Activated T-cell treated with anti-CD3 and anti-CD28 coated beads for 48 hours (primary cell): ENCODE measurements around the gene FANK1.
"Not testable (repeated sequence)": the region's sequence is repeated elsewhere in the genome, so short reads cannot be mapped to it uniquely, and the experiment has no call there.

Experiments
- DNase-seq: peaks from one replicate; pipeline ENCODE4 v3.0.0-alpha.2; 2020; ENCODE audit warnings: low read depth

The FANK1 gene

DNA sequence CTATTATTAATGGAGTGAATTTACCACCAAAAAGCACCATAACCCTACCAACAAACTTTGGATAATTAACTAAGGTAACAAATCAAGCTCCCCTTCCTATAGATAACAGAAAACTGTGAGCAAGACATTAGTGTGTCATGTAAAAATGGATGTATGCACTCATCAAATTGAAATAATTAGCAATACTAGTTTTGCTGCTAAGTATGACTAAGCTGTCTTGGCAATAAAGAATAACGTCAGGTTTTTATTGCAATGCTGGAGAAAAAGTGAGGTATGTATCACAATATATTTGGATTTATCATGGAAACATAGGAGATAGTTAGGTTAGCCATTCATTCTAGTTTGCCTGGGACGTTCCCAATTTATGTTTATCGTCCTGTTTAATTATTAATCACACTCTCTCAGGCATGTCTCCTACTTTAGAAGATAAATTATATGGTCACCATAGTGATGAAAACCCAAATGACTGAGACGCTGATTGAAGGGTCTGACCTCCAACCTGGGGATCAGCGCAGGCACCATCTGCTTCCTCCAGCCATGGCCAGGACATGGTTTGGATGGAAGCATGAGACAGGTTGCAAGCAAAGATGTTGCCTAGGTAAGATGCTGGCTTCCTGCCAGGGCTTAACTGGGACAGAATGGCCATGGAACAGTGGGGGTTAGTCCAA lies 125.6 kb downstream of the FANK1 start:
- no peak for DNase-seq

- no peak for DNase-seq
These were observed 126.5 kb downstream of the FANK1 start for GRCh38 chr10:126022841-126023240.

- no peak for DNase-seq
These were observed 131.3 kb downstream of the FANK1 start for GRCh38 chr10:126027692-126028091.

DNA sequence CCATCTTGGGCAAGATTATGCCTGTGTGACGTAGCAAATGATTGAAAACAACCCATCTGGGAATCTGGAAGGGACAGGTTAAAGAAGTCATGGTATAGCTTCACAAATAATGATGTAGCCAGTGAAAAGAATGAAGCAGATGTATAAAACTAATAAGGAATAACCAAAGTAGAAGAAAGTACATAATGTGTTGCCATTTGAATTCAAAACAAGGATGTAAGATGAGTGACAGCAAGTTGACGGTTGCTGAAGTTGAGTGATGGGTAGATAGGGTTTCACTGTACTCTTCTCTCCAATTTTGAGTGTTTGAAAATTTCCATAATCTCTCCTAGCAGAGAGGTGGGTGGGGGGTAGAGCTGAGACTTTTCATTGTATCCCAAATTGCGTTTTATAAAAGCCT lies 133.6 kb downstream of the FANK1 start:
- DNase-seq: no peak

DNA sequence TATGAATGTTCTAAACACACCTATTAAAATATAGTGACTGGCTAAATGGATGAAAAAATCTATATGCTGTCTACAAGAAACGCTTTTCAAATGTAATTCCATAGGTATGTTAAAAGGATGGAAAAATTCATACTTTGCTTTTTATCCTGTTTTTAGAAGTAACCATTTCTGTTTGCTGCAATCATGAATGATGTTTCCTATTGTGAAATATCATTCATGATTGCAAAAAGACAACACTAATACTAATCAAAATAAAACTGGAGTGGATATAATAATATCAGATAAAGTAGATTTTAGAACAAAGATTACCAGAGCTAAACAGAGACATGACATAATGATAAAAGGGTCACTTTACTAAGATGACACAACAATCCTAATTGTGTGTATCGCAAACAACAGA lies 138.2 kb downstream of the FANK1 start:
- DNase-seq: no peak

GRCh38 chr10:126036515-126036914 lies 140.2 kb downstream of the FANK1 start:
- DNase-seq: no peak

GRCh38 chr10:126037946-126038345 lies 141.6 kb downstream of the FANK1 start:
- no peak for DNase-seq

- no peak for DNase-seq
These were observed 144.8 kb downstream of the FANK1 start for GRCh38 chr10:126041117-126041516.

- DNase-seq: peak; percentile 59
These were observed 145.5 kb downstream of the FANK1 start for GRCh38 chr10:126041804-126042231.

DNA sequence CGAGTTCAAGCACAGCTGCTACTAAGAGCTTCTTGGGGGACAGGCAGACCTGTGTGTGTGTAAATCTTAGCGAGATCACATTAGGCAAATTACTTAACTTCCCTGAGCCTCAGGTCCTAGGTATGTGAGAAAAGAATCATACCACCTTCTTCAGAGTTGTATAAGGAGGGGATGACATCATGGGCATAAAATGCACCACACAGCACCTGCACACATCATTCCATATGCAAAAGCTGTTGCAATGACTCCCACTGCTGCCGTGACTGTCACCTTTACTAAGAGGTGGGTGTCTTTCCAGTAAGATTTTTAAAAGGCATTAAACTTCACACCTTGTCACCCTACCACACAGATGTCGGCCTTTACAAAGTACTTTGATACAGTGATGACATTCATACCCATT lies 146.0 kb downstream of the FANK1 start:
- no peak for DNase-seq

GRCh38 chr10:126042906-126043305 lies 146.5 kb downstream of the FANK1 start:
- DNase-seq: no peak

DNA sequence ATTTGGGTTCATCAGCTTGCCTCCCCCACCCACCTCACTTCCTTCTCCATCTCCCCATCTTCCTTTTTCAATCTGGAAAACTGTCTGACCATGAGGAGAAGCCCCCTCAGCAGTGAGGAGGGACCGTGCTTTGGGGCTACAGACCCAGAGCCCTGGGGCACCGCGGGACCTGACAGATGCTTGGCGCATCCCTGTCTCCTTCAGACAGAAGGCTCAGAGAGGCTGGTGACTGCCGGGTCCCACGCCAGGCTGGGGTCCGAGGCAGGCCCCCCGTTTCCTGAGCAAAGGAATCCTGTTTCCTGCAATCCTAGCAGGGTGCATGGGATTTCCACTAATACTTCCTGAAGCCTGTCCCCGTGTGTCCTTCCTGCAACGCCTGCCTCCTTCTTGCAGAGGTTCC lies 147.0 kb downstream of the FANK1 start:
- no peak for DNase-seq

DNA sequence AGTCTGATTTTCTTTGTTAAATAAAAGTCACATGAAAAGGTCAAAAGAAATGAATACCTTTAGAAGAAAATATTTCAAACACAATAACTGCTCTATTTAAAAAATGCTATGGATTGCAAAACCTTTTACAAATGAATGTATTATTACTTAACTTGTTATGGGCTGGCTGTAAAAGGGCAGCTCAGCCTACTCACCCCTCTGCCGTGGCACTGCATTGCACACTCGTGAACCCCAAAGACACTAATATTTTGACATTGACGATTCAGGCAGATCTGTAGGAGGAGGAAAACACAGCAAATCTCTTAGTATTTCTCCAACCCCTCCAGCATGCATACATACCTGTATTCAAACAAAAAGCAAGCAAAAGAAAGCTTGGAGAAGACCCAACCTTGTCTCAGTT lies 149.5 kb downstream of the FANK1 start:
- DNase-seq: no peak

GRCh38 chr10:126046831-126047230 lies 150.5 kb downstream of the FANK1 start:
- no peak for DNase-seq

GRCh38 chr10:126047749-126048148 lies 151.4 kb downstream of the FANK1 start:
- not testable (repeated sequence) for DNase-seq

DNA sequence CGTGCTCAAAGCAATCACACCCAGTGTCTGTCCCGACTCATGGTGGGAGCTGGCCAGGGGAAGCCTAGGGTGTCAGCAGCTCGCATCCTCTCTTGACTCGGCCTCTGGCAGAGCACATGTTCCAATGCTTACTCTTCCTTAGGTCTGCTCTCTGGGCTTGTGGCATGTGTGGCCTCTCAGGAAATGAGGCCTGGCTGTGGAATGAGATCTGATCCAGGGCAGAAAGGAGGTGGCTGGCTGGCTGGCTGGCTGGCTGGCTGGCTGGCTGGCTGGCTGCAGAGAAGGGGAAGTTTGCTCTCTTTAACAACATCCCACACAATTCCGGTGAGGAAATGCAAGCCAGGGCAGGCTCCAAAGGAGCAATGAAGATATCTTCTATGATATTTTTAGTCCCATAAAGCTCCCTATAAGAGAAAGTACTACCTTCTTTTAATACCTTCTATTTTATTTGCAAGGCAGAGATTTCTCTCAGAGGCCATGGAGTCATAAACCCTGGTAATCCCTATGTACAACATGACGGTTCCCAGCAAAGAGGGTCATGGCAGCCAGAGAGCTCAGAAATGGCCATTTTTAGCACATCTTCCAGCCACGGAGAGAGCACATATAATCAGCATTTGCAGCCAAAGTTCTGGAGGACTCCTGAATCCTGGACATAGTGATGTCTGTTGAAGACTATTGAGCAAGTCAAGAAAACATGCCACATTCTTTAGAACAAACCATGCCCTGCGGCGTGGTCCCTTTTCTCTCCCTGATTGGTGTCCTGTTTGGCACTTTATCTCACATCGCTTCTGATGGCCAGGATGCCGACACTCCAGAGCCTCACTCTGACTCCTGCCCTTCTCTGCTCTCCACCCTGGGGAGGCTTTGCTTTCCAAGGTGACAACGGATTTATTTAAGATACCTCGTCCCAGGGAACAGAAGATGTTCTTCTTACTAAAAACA lies 153.7 kb downstream of the FANK1 start:
- DNase-seq: no peak

DNA sequence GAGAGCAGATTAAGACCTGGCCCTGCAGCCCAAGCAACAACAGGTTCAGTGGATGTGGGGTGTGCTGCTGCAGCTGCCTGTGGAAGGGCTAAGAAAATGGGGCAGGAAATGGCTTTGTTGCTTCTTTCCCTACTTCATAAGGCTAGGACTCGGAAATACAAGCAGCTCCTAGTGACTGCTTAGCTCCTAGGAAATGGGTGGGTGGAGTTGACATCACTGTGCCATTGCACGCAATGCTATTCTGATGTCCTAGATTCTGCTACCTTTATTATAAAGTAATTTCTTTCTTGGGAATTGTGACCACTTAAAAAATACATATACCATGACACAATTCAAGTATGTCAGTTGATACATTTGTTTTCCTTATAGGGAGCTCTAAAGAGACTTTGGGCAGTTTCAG lies 155.8 kb downstream of the FANK1 start:
- no peak for DNase-seq

- no peak for DNase-seq
These were observed 157.8 kb downstream of the FANK1 start for GRCh38 chr10:126054191-126054590.

DNA sequence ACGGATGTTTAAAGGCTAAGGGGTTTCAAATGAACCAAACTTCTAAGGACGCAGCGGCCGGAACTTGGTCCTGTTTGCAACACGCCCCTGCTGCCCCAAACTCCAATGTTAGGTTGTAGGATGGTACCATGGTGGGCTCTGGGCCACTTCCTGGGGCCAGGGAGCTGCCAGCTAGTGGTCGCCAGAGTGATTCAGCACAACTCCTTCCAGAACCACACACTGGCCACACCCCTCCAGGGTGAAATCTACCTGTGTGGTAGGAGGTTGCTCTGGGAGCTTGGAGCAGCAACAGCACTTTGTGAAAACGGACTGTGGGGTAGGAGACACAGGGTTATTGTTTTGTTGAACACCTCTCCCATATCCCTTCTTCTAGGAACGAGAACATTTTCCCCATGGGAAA lies 161.1 kb downstream of the FANK1 start:
- DNase-seq: no peak

GRCh38 chr10:126058104-126058503 lies 161.7 kb downstream of the FANK1 start:
- DNase-seq: no peak

DNA sequence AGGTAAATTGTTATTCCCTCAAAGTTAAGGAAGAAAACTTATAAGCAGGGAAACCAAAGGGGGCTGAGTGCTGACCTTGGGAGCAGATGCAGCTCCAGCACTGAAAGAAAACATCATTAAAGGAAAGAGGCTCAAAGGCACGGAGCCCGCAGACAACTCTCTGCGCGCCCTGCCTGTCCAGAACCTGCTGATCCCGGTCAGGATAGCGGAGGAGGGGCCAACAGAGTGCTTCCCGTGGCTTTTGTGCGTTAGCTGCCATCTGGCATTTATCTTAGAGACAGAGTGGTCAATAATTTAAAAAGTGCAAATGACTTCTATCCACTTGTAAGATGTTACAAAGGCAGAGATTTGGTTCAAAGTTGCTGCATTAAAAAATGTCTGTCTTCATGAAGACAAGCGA lies 162.1 kb downstream of the FANK1 start:
- DNase-seq: no peak
